ENCODE measurements around the gene B9D2. TPM values are rescaled to one million over a fixed set of nuclear protein-coding genes. Genes with fewer than 3 reads are reported as not detected.
A peak's percentile ranks its signal among the peaks of the same experiment; 100 is the strongest.

The B9D2 gene
- polyA plus RNA-seq, 3 donors: 12.2 to 32.5 (median 25.1) TPM

GRCh38 chr19:41324231-41324702, 39.7 kb downstream of the B9D2 start:
- peak; percentile 61 to 83 (median 70) for DNase-seq
- H3K27ac ChIP-seq (ENCODE audit: low read depth in 1 of 2, low read length in 2 of 2): peak overlapping the region; percentile 82 to 96
- Mint-ChIP-seq H3K27ac (peak overlapping the region; percentile 82 to 96 (median 92)), H3K9me3 (peaks cover 0 to 1% (median 0%) of the 10 kb centered on the region in 7 donors), H3K4me1 (peaks cover 73% of the 10 kb centered on the region), H3K36me3 (peaks cover 52 to 69% of the 10 kb centered on the region in 2 donors), H3K27me3 (ENCODE audit: low read depth in 3 of 3) (peaks cover 0 to 4% (median 0%) of the 10 kb centered on the region in 3 donors), H3K4me3 (peak overlapping the region; percentile 3 to 31)
- no peaks in the 10 kb centered on the region for H3K27me3 ChIP-seq (ENCODE audit: control insufficient read depth in 2 of 2, insufficient read depth in 2 of 2, low read length in 2 of 2)
- H4K20me1 ChIP-seq (ENCODE audit: insufficient read depth, low read length): peaks cover 77% of the 10 kb centered on the region
- H2AFZ ChIP-seq (ENCODE audit: insufficient read depth, low read depth, low read length, poor library complexity, severe bottlenecking): no peak overlapping the region
- WGBS (ENCODE audit: insufficient coverage): 44% methylated on average over 7 of the region's 7 CpGs
- H3K9ac ChIP-seq (ENCODE audit: insufficient read depth, low read length, poor library complexity, severe bottlenecking): peak overlapping the region; percentile 67
- H3K4me1 ChIP-seq (ENCODE audit: control insufficient read depth in 1 of 2, insufficient read depth in 2 of 2, low read length in 2 of 2): peaks cover 80 to 82% of the 10 kb centered on the region in 2 donors
- peak overlapping the region; percentile 74 for H3K4me2 ChIP-seq (replicated peaks; ENCODE audit: extremely low read depth, low read length, poor library complexity, severe bottlenecking)
- peaks cover 34 to 37% of the 10 kb centered on the region in 2 donors for H3K36me3 ChIP-seq (replicated peaks in 1 of 2; ENCODE audit: control insufficient read depth in 1 of 2, insufficient read depth in 2 of 2, low read length in 2 of 2)
- H3K9me3 ChIP-seq (replicated peaks in 1 of 2; ENCODE audit: control insufficient read depth in 1 of 2, insufficient read depth in 1 of 2, low read length in 2 of 2): no peaks in the 10 kb centered on the region
- TF ChIP-seq CTCF (IDR thresholded peaks at IDR 0.05): no peak
- H3K4me3 ChIP-seq (replicated peaks in 1 of 3; ENCODE audit: low read depth in 2 of 3, low read length in 3 of 3): peak overlapping the region in 1 of 3 experiments; percentile 62
- intact Hi-C loops (cut with micrococcal nuclease): loop anchor here in 1 of 2 donors (2.0 kb wide), 1 partner anchor 13 kb away; the partner anchor contains the start of gene CCDC97
- peaks cover 43% of the 10 kb centered on the region for H3K79me2 ChIP-seq (ENCODE audit: insufficient read depth, low read length)

GRCh38 chr19:41323430-41324125, 40.4 kb downstream of the B9D2 start:
- DNase-seq: peak; percentile 82 to 88 (median 85)
- 8% methylated on average over 15 of the region's 16 CpGs for WGBS (ENCODE audit: insufficient coverage)
- peaks cover 74 to 75% of the 10 kb centered on the region in 2 donors for H3K4me1 ChIP-seq (ENCODE audit: control insufficient read depth in 1 of 2, insufficient read depth in 2 of 2, low read length in 2 of 2)

More at GRCh38 chr19:41323430-41324125, 40.4 kb downstream of the B9D2 start:
- peak overlapping the region; percentile 82 to 96 (median 92) for H3K27ac Mint-ChIP-seq
- Histone ChIP-seq H4K20me1 (ENCODE audit: insufficient read depth, low read length) (peaks cover 82% of the 10 kb centered on the region), H3K36me3 (replicated peaks in 1 of 2; ENCODE audit: control insufficient read depth in 1 of 2, insufficient read depth in 2 of 2, low read length in 2 of 2) (peaks cover 41 to 43% of the 10 kb centered on the region in 2 donors), H3K79me2 (ENCODE audit: insufficient read depth, low read length) (peaks cover 43% of the 10 kb centered on the region), H3K9me3 (replicated peaks in 1 of 2; ENCODE audit: control insufficient read depth in 1 of 2, insufficient read depth in 1 of 2, low read length in 2 of 2) (no peaks in the 10 kb centered on the region), H3K4me3 (replicated peaks in 1 of 3; ENCODE audit: low read depth in 2 of 3, low read length in 3 of 3) (peak overlapping the region in 1 of 3 experiments; percentile 62), H3K9ac (ENCODE audit: insufficient read depth, low read length, poor library complexity, severe bottlenecking) (peak overlapping the region; percentile 67), H2AFZ (ENCODE audit: insufficient read depth, low read depth, low read length, poor library complexity, severe bottlenecking) (no peak overlapping the region), H3K4me2 (replicated peaks; ENCODE audit: extremely low read depth, low read length, poor library complexity, severe bottlenecking) (peak overlapping the region; percentile 74), H3K27me3 (ENCODE audit: control insufficient read depth in 2 of 2, insufficient read depth in 2 of 2, low read length in 2 of 2) (no peaks in the 10 kb centered on the region), H3K27ac (ENCODE audit: low read depth in 1 of 2, low read length in 2 of 2) (peak overlapping the region; percentile 82 to 96)
- peaks cover 66% of the 10 kb centered on the region for H3K4me1 Mint-ChIP-seq
- H3K27me3 Mint-ChIP-seq (ENCODE audit: low read depth in 3 of 3): peaks cover 0 to 4% (median 0%) of the 10 kb centered on the region in 3 donors
- peaks cover 58 to 72% of the 10 kb centered on the region in 2 donors for H3K36me3 Mint-ChIP-seq
- no peak for TF ChIP-seq CTCF (IDR thresholded peaks at IDR 0.05)
- H3K4me3 Mint-ChIP-seq: peak overlapping the region; percentile 31 to 35
- intact Hi-C loops (cut with micrococcal nuclease): loop anchor here in 1 of 2 donors (2.0 kb wide), 1 partner anchor 13 kb away; the partner anchor contains the start of gene CCDC97
- H3K9me3 Mint-ChIP-seq: peaks cover 0 to 1% (median 0%) of the 10 kb centered on the region in 7 donors
